ENCODE results near the gene ARPP19. TPM values are rescaled to one million over a fixed set of nuclear protein-coding genes. Genes with fewer than 3 reads are reported as not detected.
"Not testable (repeated sequence)": the region's sequence is repeated elsewhere in the genome, so short reads cannot be mapped to it uniquely, and the experiment has no call there.

Gene ARPP19, protein sequence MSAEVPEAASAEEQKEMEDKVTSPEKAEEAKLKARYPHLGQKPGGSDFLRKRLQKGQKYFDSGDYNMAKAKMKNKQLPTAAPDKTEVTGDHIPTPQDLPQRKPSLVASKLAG
- polyA plus RNA-seq = 10 to 100 TPM; 16.1 to 25.8 TPM

DNA sequence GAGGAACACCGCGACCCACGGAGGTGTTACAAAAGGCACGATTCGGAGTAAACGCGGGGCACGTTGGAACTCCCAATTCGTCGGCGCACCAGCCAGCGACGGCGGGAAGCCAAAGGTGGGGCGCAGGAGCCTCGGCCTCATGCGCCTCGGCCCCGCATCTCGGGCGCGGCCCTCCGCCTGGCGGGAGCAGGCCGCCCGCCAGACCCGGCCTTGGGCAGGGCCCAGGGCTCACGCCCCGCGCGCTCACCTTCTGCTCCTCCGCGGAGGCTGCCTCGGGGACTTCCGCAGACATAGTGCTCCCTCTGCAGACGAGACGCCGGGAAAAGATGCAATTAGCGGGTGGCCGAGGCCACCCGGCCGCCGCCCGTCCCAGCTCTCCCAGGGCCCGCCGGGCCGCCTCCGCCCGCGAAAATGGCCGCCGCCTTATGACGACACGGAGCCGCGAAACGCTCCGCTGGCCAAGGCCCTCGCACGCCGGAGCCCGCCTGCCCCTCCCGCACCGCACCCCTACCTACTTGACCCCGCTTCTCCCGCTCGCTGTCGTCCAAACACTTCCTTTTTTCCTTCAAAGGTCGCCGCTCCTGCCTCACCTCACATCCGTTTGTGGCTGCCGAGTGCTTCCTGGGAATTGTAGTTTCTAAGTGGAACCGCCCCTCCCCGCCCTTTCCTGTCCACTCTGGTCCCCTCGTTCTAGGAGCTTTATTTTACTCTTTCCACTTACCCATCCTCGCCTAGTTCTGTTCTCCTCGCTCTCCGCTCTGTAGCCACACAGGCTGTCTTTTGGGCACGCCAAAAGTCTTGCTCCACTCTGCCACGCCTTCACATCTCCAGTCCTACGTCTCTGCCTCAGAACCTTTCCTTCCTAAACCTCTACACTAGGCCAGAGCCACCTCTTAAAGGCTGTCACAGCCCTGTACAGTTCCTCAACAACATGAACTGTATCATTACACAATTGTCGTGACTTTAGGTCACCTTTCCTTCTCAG is at the start of gene ARPP19:
Gene ARPP19, minus strand, starts transcription at position 430 of the 985 bp plus-strand sequence. Its CDS starts 138 bp downstream, at position 292.
- Histone ChIP-seq H3K9me3 (ENCODE audit: control insufficient read depth in 2 of 2, insufficient read depth in 1 of 2, low read depth in 1 of 2, low read length in 1 of 2) (no peaks in the 10 kb centered on the region), H3K27me3 (ENCODE audit: control insufficient read depth in 1 of 2, insufficient read depth in 2 of 2, low read length in 2 of 2) (no peaks in the 10 kb centered on the region), H3K27ac (ENCODE audit: low read depth in 2 of 2, low read length in 1 of 2) (peak within 1 kb of the TSS; percentile 96 to 98), H3K4me1 (ENCODE audit: control insufficient read depth in 2 of 2, insufficient read depth in 2 of 2, low read length in 1 of 2) (peaks cover 0 to 2% of the 10 kb centered on the region in 2 donors), H3K4me3 (ENCODE audit: low read depth in 1 of 2, low read length in 2 of 2) (peak within 1 kb of the TSS; percentile 73 to 87), H3K36me3 (ENCODE audit: control insufficient read depth in 2 of 2, insufficient read depth in 2 of 2, low read length in 1 of 2) (no peaks in the 10 kb centered on the region)
- WGBS, 2 donors = 5 to 7% methylated on average over 68 to 82 of the region's 82 CpGs

DNA sequence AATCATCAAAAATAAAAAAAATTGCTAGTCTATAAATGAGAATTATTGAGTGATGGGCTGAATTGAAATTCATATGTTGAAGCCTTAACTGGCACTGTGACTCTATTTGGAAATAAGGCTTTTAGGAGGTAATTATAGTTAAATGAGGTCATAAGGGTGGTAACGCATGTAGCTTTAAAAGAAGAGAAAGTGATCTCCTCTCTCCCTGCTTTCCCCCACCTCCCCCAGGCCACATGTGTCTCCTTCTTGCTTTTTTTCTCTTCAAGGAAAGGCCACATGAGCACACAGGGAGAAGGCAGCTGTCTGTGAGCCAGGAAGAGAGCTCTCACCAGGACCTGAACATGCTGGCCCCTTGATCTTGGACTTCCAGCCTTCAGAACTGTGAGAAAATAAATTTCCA is 48.2 kb upstream of the ARPP19 start:
- H3K27ac ChIP-seq (ENCODE audit: low read depth in 2 of 2, low read length in 1 of 2) = no peak overlapping the region
- WGBS, 2 donors = 94 to 97% methylated on average over 1 of the region's 1 CpG
- no peaks in the 10 kb centered on the region for H3K27me3 ChIP-seq (ENCODE audit: control insufficient read depth in 1 of 2, insufficient read depth in 2 of 2, low read length in 2 of 2)
- H3K36me3 ChIP-seq (ENCODE audit: control insufficient read depth in 2 of 2, insufficient read depth in 2 of 2, low read length in 1 of 2) = peaks cover 0 to 9% of the 10 kb centered on the region in 2 donors
- H3K4me1 ChIP-seq (ENCODE audit: control insufficient read depth in 2 of 2, insufficient read depth in 2 of 2, low read length in 1 of 2) = no peaks in the 10 kb centered on the region
- no peaks in the 10 kb centered on the region for H3K9me3 ChIP-seq (ENCODE audit: control insufficient read depth in 2 of 2, insufficient read depth in 1 of 2, low read depth in 1 of 2, low read length in 1 of 2)
- no peak overlapping the region for H3K4me3 ChIP-seq (ENCODE audit: low read depth in 1 of 2, low read length in 2 of 2)

DNA sequence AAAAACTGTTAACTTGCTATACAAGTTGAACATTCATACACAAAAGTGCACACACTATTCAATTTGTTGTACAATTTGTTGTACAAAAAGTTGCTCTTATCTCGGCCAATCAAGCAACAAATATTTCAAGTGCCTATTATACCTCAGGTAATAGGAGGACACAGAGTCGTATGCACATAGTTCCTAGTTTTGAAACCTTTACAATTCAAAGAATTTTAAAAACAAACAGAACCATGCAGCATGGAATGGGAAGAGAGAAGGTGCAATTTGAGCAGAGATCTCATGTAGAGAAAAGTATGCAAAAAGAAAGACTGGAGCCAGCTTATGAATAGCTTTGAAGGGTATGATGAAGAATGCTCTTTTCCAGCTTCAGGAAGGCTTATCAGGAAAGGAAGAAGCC is 46.5 kb upstream of the ARPP19 start:
- H3K36me3 ChIP-seq (ENCODE audit: control insufficient read depth in 2 of 2, insufficient read depth in 2 of 2, low read length in 1 of 2) = peaks cover 0 to 7% of the 10 kb centered on the region in 2 donors
- 90 to 95% methylated on average over 2 of the region's 2 CpGs for whole genome bisulfite sequencing, 2 donors

DNA sequence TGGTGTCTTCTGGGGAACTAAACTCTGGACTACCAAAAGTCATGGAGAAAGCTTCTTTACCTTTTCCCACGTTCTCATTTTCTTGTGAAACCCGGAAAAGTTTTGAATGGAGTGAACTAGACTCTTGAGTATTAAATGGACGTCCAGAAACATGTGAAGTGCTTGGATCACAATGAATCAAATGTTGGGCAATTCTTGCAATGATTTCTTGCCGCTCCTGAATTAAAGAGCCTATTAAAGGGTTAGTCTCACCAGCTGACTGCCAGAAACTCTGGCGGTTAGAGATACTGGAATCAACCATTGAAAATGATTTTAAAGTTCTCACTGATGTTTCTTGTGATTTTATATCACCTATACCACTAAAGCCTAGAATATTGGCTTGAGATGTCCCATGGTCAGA is 40.8 kb upstream of the ARPP19 start:
- H3K27ac ChIP-seq (ENCODE audit: low read depth in 2 of 2, low read length in 1 of 2) = no peak overlapping the region
- H3K4me1 ChIP-seq (ENCODE audit: control insufficient read depth in 2 of 2, insufficient read depth in 2 of 2, low read length in 1 of 2) = no peaks in the 10 kb centered on the region
- 94 to 95% methylated on average over 5 of the region's 5 CpGs for WGBS, 2 donors
- no peaks in the 10 kb centered on the region for H3K9me3 ChIP-seq (ENCODE audit: control insufficient read depth in 2 of 2, insufficient read depth in 1 of 2, low read depth in 1 of 2, low read length in 1 of 2)
- H3K27me3 ChIP-seq (ENCODE audit: control insufficient read depth in 1 of 2, insufficient read depth in 2 of 2, low read length in 2 of 2) = no peaks in the 10 kb centered on the region
- H3K4me3 ChIP-seq (ENCODE audit: low read depth in 1 of 2, low read length in 2 of 2) = no peak overlapping the region
- H3K36me3 ChIP-seq (ENCODE audit: control insufficient read depth in 2 of 2, insufficient read depth in 2 of 2, low read length in 1 of 2) = peaks cover 0 to 7% of the 10 kb centered on the region in 2 donors

More for the DNA sequence above, 46.5 kb upstream of the ARPP19 start:
- H3K9me3 ChIP-seq (ENCODE audit: control insufficient read depth in 2 of 2, insufficient read depth in 1 of 2, low read depth in 1 of 2, low read length in 1 of 2) = no peaks in the 10 kb centered on the region
- H3K27ac ChIP-seq (ENCODE audit: low read depth in 2 of 2, low read length in 1 of 2) = no peak overlapping the region
- no peaks in the 10 kb centered on the region for H3K4me1 ChIP-seq (ENCODE audit: control insufficient read depth in 2 of 2, insufficient read depth in 2 of 2, low read length in 1 of 2)
- no peaks in the 10 kb centered on the region for H3K27me3 ChIP-seq (ENCODE audit: control insufficient read depth in 1 of 2, insufficient read depth in 2 of 2, low read length in 2 of 2)
- no peak overlapping the region for H3K4me3 ChIP-seq (ENCODE audit: low read depth in 1 of 2, low read length in 2 of 2)

DNA sequence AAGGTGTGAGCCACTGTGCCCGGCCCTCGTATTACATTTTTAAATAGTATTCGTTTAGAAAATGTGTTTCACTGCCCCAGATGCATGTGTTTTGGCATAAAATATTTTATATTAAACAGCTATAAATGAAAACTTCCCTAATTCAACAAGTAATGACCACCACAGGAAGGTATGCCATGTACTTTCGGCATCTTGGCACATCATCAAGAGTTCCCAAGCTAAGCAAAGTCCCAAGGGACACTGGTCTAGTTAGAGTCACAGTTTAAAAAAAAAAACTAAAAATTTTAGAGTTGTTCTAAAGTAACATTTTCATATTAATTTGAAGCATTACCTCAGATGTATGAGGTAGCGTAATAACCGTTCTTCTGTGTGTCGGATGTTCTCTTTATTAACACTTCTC is 15.6 kb upstream of the ARPP19 start:
- Histone ChIP-seq H3K27ac (ENCODE audit: low read depth in 2 of 2, low read length in 1 of 2) (no peak overlapping the region), H3K36me3 (ENCODE audit: control insufficient read depth in 2 of 2, insufficient read depth in 2 of 2, low read length in 1 of 2) (peaks cover 0 to 5% of the 10 kb centered on the region in 2 donors), H3K27me3 (ENCODE audit: control insufficient read depth in 1 of 2, insufficient read depth in 2 of 2, low read length in 2 of 2) (no peaks in the 10 kb centered on the region), H3K9me3 (ENCODE audit: control insufficient read depth in 2 of 2, insufficient read depth in 1 of 2, low read depth in 1 of 2, low read length in 1 of 2) (no peaks in the 10 kb centered on the region), H3K4me3 (ENCODE audit: low read depth in 1 of 2, low read length in 2 of 2) (no peak overlapping the region), H3K4me1 (ENCODE audit: control insufficient read depth in 2 of 2, insufficient read depth in 2 of 2, low read length in 1 of 2) (no peaks in the 10 kb centered on the region)
- WGBS, 2 donors = 96% methylated on average over 7 of the region's 7 CpGs

DNA sequence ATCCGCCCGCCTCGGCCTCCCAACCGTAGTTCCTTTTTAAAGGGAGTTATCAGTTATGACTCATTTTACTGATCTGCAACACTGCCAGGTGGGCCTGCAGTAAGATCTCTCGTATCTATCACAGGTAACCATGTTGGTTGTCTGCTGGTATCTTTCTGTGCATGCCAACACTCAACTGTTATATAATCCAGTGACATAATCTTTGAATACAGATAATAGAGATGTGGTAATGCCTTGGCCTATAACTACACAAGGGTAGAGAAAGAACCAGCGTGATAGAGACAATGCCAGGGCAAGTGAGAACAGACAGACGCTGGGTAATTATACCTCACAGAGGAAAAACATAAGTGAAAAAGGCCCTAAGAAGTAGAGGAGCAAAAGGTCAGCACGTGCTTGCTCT is 11.0 kb upstream of the ARPP19 start:
- no peaks in the 10 kb centered on the region for H3K9me3 ChIP-seq (ENCODE audit: control insufficient read depth in 2 of 2, insufficient read depth in 1 of 2, low read depth in 1 of 2, low read length in 1 of 2)
- H3K4me1 ChIP-seq (ENCODE audit: control insufficient read depth in 2 of 2, insufficient read depth in 2 of 2, low read length in 1 of 2) = no peaks in the 10 kb centered on the region
- no peak overlapping the region for H3K4me3 ChIP-seq (ENCODE audit: low read depth in 1 of 2, low read length in 2 of 2)
- H3K27me3 ChIP-seq (ENCODE audit: control insufficient read depth in 1 of 2, insufficient read depth in 2 of 2, low read length in 2 of 2) = no peaks in the 10 kb centered on the region
- WGBS, 2 donors = 77% methylated on average over 8 of the region's 8 CpGs
- peaks cover 2% of the 10 kb centered on the region in 2 donors for H3K36me3 ChIP-seq (ENCODE audit: control insufficient read depth in 2 of 2, insufficient read depth in 2 of 2, low read length in 1 of 2)
- H3K27ac ChIP-seq (ENCODE audit: low read depth in 2 of 2, low read length in 1 of 2) = no peak overlapping the region

DNA sequence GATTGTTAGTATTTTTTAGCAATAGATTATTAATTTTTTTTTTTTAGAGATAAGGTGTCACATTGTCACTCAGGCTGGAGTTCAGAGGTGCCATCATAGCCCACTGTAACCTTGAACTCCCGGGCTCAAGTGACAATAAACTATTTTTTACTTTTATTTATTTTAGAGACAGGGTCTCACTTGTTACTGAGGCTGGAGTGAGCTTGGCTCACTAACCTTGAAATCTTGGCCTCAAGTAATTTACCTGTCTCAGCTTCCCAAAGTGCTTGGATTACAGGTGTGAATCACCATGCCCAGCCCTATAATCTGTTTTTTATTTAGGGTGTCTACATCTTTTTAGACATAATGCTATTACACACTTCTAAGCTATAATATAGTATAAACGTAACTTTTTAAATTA is 7.9 kb upstream of the ARPP19 start:
- no peak overlapping the region for H3K27ac ChIP-seq (ENCODE audit: low read depth in 2 of 2, low read length in 1 of 2)
- no peaks in the 10 kb centered on the region for H3K4me1 ChIP-seq (ENCODE audit: control insufficient read depth in 2 of 2, insufficient read depth in 2 of 2, low read length in 1 of 2)
- no peaks in the 10 kb centered on the region for H3K9me3 ChIP-seq (ENCODE audit: control insufficient read depth in 2 of 2, insufficient read depth in 1 of 2, low read depth in 1 of 2, low read length in 1 of 2)
- H3K4me3 ChIP-seq (ENCODE audit: low read depth in 1 of 2, low read length in 2 of 2) = no peak overlapping the region
- peaks cover 0 to 2% of the 10 kb centered on the region in 2 donors for H3K36me3 ChIP-seq (ENCODE audit: control insufficient read depth in 2 of 2, insufficient read depth in 2 of 2, low read length in 1 of 2)
- 91 to 96% methylated on average over 2 of the region's 2 CpGs for WGBS, 2 donors
- no peaks in the 10 kb centered on the region for H3K27me3 ChIP-seq (ENCODE audit: control insufficient read depth in 1 of 2, insufficient read depth in 2 of 2, low read length in 2 of 2)

DNA sequence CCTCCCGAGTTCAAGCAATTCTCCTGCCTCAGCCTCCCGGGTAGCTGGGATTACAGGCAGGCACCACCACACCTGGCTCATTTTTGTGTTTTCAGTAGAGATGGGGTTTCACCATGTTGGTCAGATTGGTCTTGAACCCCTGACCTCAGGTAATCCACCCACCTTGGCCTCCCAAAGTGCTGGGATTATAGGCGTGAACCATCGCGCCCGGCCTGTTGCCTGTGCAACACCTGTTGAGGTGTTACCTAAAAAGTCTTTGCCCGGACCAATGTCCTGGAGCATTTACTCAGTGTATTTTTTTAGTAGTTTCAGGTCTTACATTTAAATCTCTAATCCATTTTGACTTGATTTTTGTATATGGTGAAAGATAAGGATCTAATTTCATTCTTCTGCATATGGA is 6.7 kb upstream of the ARPP19 start:
- H3K4me1 ChIP-seq (ENCODE audit: control insufficient read depth in 2 of 2, insufficient read depth in 2 of 2, low read length in 1 of 2); H3K9me3 ChIP-seq (ENCODE audit: control insufficient read depth in 2 of 2, insufficient read depth in 1 of 2, low read depth in 1 of 2, low read length in 1 of 2); H3K4me3 ChIP-seq (ENCODE audit: low read depth in 1 of 2, low read length in 2 of 2); H3K27ac ChIP-seq (ENCODE audit: low read depth in 2 of 2, low read length in 1 of 2); H3K36me3 ChIP-seq (ENCODE audit: control insufficient read depth in 2 of 2, insufficient read depth in 2 of 2, low read length in 1 of 2); H3K27me3 ChIP-seq (ENCODE audit: control insufficient read depth in 1 of 2, insufficient read depth in 2 of 2, low read length in 2 of 2): not testable (repeated sequence)
- WGBS, 2 donors = 81 to 86% methylated on average over 7 of the region's 7 CpGs

DNA sequence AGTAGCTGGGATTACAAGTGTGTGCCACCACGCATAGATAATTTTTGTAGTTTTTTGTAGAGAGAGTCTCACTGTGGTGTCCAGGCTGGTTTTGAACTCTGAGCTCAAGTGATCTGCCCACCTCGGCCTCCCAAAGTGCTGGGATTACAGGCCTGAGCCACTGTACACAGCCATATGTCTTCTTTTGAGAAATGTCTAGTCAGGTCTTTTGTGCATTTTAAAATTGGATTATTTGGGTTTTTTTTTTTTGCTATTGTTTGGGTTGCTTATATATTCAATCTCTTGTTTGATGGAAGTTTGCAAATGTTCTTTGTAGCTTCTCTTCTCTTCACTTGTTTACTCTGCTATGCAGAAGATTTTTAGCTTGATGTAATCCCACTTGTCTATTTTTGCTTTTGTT is 6.2 kb upstream of the ARPP19 start:
- H3K4me1 ChIP-seq (ENCODE audit: control insufficient read depth in 2 of 2, insufficient read depth in 2 of 2, low read length in 1 of 2) = no peaks in the 10 kb centered on the region
- 92 to 98% methylated on average over 2 of the region's 2 CpGs for WGBS, 2 donors
- no peak overlapping the region for H3K27ac ChIP-seq (ENCODE audit: low read depth in 2 of 2, low read length in 1 of 2)
- H3K4me3 ChIP-seq (ENCODE audit: low read depth in 1 of 2, low read length in 2 of 2) = no peak overlapping the region
- H3K27me3 ChIP-seq (ENCODE audit: control insufficient read depth in 1 of 2, insufficient read depth in 2 of 2, low read length in 2 of 2) = no peaks in the 10 kb centered on the region
- H3K36me3 ChIP-seq (ENCODE audit: control insufficient read depth in 2 of 2, insufficient read depth in 2 of 2, low read length in 1 of 2) = peaks cover 0 to 2% of the 10 kb centered on the region in 2 donors
- no peaks in the 10 kb centered on the region for H3K9me3 ChIP-seq (ENCODE audit: control insufficient read depth in 2 of 2, insufficient read depth in 1 of 2, low read depth in 1 of 2, low read length in 1 of 2)
